Transverse colon (tissue), 4 donors: ENCODE results near the gene EIF1. TPM values are rescaled to one million over a fixed set of nuclear protein-coding genes. Genes with fewer than 3 reads are reported as not detected.
A peak's percentile ranks its signal among the peaks of the same experiment; 100 is the strongest.
"Not testable (repeated sequence)": the region's sequence is repeated elsewhere in the genome, so short reads cannot be mapped to it uniquely, and the experiment has no call there.

Experiments used
- DNase-seq: peaks from one replicate; pipeline ENCODE4 v3.0.0-alpha.2; 2019
- H3K27ac ChIP-seq, 4 donors: fragments of 200-600 bp; sonication (generic); 2 replicates each; pipeline ENCODE4 v1.5.1; 2016 to 2018; ENCODE audit warnings: inconsistent platforms in 4 of 4
- H3K27me3 ChIP-seq: fragments of 200-600 bp; sonication (generic); 2 replicates; pipeline ENCODE4 v1.5.1; 2017; ENCODE audit warnings: inconsistent platforms
- H3K36me3 ChIP-seq, 4 donors: fragments of 200-600 bp; sonication (generic); 2 replicates each; pipeline ENCODE4 v1.5.1; 2017 to 2019; ENCODE audit warnings: inconsistent platforms in 4 of 4
- H3K4me1 ChIP-seq, 4 donors: fragments of 200-600 bp; sonication (generic); 2 replicates each; pipeline ENCODE4 v1.5.1; 2017 to 2020; ENCODE audit warnings: inconsistent platforms in 4 of 4
- H3K4me3 ChIP-seq, 4 donors: fragments of 200-600 bp; sonication (generic); 1 replicate in 1 of 4; 2 replicates in 3 of 4; pipeline versions ENCODE4 v1.5.1 to v1.6.1; 2017 to 2019; ENCODE audit warnings: inconsistent platforms in 4 of 4
- H3K9me3 ChIP-seq, 2 donors: fragments of 200-600 bp; sonication (generic); 2 replicates each; pipeline ENCODE4 v1.5.1; 2017 to 2019; ENCODE audit warnings: inconsistent platforms in 2 of 2
- EP300 ChIP-seq: sonication (generic); formaldehyde crosslinking; IDR thresholded peaks from one replicate; pipeline ENCODE4 v1.6.1; 2017; ENCODE audit warnings: antibody characterized with exemption, low read depth
- POLR2A ChIP-seq: fragments of 450-650 bp; IDR thresholded peaks from one replicate; pipeline ENCODE4 v1.6.1; 2016; ENCODE audit warnings: antibody characterized with exemption, mild to moderate bottlenecking, moderate library complexity
- POLR2AphosphoS5 ChIP-seq, 3 donors: sonication (generic); formaldehyde crosslinking; IDR thresholded peaks; one replicate each; pipeline ENCODE4 v1.6.1; 2016; ENCODE audit warnings: antibody characterized with exemption in 3 of 3
- WGBS, 2 donors: methylation state at CpG; one replicate each; pipeline ENCODE4 v1.1.5; 2018; ENCODE audit warnings: low coverage in 1 of 2; 5-methylcytosine and 5-hydroxymethylcytosine counted together
- in situ Hi-C, 4 donors: fragments of 200-750 bp; cut with MboI; loops; one replicate each; pipeline versions ENCODE4 v1.15.0 to v1.15.1; 2017; ENCODE audit warnings: low sequenced_read_pairs in 3 of 4, low pct_ligation_motif_present in 1 of 4, low pct_unique_long_range_greater_than_20kb in 1 of 4
- intact Hi-C: fragments of 100-400 bp; cut with DNase I; formaldehyde crosslinking; loops from one replicate; pipeline ENCODE4 v1.15.1; 2023; ENCODE audit warnings: low total_unique reads
- total RNA-seq, 4 donors: library from RNA; depleted of rRNA; stranded (reverse); fragments of >200 nt; gene quantifications; one replicate each; pipeline ENCODE4 v1.1.0, GENCODE V29; 2016
- TF ChIP-seq, protein P1 (sequence below), 5 experiments: fragments of 200-600 bp in 3 of 5; fragments of 450-650 bp in 2 of 5; sonication (generic) in 3 of 5; IDR thresholded peaks; 1 replicate in 2 of 5; 2 replicates in 3 of 5; pipeline ENCODE4 v1.5.1; 2016 to 2017; ENCODE audit warnings: antibody characterized with exemption in 5 of 5, inconsistent platforms in 3 of 5, mild to moderate bottlenecking in 2 of 5, moderate library complexity in 1 of 5

The EIF1 gene
- total RNA-seq, 4 donors from 2014 or later, result 93.3 to 520 (median 241) TPM

DNA sequence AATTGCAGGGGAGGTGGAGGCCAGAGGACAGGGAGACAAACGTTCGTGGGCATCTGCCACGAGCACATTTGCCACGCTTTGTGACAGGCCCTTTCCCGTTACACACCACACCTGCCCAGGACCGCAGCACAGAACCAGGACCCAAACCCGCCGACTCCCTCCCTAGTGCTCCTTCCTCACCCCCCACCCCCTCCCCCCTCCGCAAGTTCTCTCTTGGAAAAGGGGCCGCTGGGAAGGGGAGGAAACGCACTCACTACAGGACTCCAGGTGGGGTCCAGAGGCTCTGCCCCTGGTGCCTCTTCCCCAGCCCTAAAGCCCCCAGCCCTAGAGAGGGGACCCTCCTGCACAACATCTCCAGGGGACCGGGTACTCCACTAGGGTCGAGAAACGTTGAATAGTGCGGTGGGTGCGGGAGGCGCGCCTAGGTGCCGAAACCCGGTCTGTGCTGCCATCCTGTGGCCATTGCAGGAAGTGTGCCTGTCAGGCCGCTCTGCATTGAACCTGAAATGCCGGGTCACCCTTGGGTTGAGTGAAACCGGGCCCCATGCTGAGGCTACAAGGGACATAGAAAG, 21.9 kb upstream of the EIF1 start:
- peaks cover 0 to 29% (median 22%) of the 10 kb centered on the region in 4 donors for H3K4me1 ChIP-seq
- no peaks in the 10 kb centered on the region for H3K9me3 ChIP-seq
- no peaks in the 10 kb centered on the region for H3K36me3 ChIP-seq
- peak overlapping the region; percentile 19 to 50 (median 30) for H3K4me3 ChIP-seq
- TF ChIP-seq POLR2AphosphoS5 (IDR thresholded peaks at IDR 0.05), result peak in 1 of 3 donors; percentile 11
- TF ChIP-seq, protein P1, sequence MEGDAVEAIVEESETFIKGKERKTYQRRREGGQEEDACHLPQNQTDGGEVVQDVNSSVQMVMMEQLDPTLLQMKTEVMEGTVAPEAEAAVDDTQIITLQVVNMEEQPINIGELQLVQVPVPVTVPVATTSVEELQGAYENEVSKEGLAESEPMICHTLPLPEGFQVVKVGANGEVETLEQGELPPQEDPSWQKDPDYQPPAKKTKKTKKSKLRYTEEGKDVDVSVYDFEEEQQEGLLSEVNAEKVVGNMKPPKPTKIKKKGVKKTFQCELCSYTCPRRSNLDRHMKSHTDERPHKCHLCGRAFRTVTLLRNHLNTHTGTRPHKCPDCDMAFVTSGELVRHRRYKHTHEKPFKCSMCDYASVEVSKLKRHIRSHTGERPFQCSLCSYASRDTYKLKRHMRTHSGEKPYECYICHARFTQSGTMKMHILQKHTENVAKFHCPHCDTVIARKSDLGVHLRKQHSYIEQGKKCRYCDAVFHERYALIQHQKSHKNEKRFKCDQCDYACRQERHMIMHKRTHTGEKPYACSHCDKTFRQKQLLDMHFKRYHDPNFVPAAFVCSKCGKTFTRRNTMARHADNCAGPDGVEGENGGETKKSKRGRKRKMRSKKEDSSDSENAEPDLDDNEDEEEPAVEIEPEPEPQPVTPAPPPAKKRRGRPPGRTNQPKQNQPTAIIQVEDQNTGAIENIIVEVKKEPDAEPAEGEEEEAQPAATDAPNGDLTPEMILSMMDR (IDR thresholded peaks at IDR 0.05), result peak; percentile 92 to 97 (median 96)
- TF ChIP-seq POLR2A, result no peak
- no peak for TF ChIP-seq EP300
- in situ Hi-C loops (loop anchor here (5.0 to 25.0 kb wide), 6 partner anchors 119 to 1054 kb away; partner anchors contain the start of gene KRT10 (in 2 of the 4)), intact Hi-C loops (loop anchor here (10.0 kb wide), 2 partner anchors 762 to 862 kb away; no protein-coding TSS in a partner anchor)
- peak; percentile 91 for DNase-seq
- WGBS, 2 donors, result 0 to 1% methylated on average over 1 to 22 of the region's 23 CpGs
- no peaks in the 10 kb centered on the region for H3K27me3 ChIP-seq
- H3K27ac ChIP-seq, result peak overlapping the region; percentile 84 to 88 (median 86)

DNA sequence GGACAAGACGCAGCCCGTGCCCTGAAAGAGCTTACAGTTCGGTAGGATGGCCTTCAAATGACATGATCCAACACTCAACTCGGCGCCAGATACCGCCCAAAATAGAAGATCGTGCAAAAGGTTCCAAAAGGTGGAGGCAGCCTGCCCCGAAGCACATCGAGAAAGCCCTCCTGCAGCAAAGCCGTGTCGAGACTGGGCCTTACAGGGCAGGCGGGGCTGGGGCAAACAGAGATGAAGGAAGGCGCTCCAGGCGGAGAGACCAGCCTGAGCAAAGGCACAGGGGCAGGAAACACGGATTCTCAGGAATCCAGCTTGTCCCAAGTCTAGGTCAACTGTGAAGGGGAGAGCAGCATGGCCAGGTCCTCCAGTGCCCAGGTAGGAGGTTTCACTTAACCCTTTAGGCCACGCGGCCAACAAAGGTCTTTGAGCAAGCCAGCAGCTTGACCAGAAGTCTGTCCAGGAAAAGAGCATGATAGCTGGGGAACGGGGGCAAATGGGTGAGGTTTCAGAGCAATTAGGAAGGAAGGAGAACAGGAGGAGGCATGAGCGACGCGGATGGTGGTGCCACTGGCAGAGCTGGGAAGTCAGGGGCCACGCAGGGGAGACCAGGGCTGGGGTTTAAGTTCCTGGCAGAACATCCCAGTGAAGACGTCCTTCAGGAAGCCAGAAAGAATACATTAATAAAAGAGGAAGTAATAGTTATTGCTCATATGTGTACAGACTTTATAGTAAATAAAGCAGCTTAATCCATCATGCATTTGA, 21.2 kb upstream of the EIF1 start:
- H3K36me3 ChIP-seq, result no peaks in the 10 kb centered on the region
- H3K27ac ChIP-seq, result peak overlapping the region; percentile 84 to 88 (median 86)
- no peak for DNase-seq
- in situ Hi-C loops (loop anchor here (5.0 to 25.0 kb wide), 6 partner anchors 120 to 1055 kb away; partner anchors contain the start of gene KRT10 (in 2 of the 4)), intact Hi-C loops (loop anchor here (10.0 kb wide), 2 partner anchors 763 to 863 kb away; no protein-coding TSS in a partner anchor)
- H3K9me3 ChIP-seq, result no peaks in the 10 kb centered on the region
- no peak overlapping the region for H3K4me3 ChIP-seq
- H3K4me1 ChIP-seq, result peaks cover 0 to 25% (median 21%) of the 10 kb centered on the region in 4 donors
- 41 to 49% methylated on average over 4 to 23 of the region's 23 CpGs for WGBS, 2 donors
- TF ChIP-seq, protein P1 (IDR thresholded peaks at IDR 0.05), result peak in 1 of 5 experiments; percentile 3
- TF ChIP-seq POLR2AphosphoS5 (IDR thresholded peaks at IDR 0.05) (no peak), POLR2A (no peak), EP300 (no peak)
- H3K27me3 ChIP-seq, result no peaks in the 10 kb centered on the region

DNA sequence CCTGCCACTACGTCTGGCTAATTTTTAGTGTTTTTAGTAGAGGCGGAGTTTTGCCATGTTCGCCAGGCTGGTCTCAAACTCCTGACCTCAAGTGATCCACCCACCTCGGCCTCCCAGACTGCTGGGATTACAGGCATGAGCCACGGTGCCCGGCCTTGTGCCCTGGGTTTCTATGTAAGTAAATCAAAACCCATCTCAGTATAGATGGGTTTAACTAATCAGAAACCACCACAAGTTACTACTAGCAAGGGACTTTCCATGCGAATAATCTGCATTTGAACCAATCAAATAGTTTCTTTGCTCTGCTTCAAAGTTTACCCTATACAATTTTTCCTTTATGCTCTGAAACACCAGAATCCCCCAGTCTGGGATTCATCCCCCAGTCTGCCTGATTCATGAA, 16.5 kb upstream of the EIF1 start:
- Histone ChIP-seq H3K27me3 (no peaks in the 10 kb centered on the region), H3K27ac (no peak overlapping the region), H3K4me1 (peaks cover 0 to 11% (median 3%) of the 10 kb centered on the region in 4 donors), H3K36me3 (no peaks in the 10 kb centered on the region), H3K4me3 (no peak overlapping the region), H3K9me3 (no peaks in the 10 kb centered on the region)
- intact Hi-C loops (no loop called here), in situ Hi-C loops (loop anchor here (25.0 kb wide), 2 partner anchors 860 to 1060 kb away; partner anchors contain the start of gene KRT10 (in 2 of the 4))
- WGBS, 2 donors, result 87% methylated on average over 7 of the region's 7 CpGs; no CpG with 5 or more reads in 1 of the 2 donors
- no peak for DNase-seq
- TF ChIP-seq, protein P1 (IDR thresholded peaks at IDR 0.05), result no peak
- no peak for TF ChIP-seq POLR2A
- no peak for TF ChIP-seq POLR2AphosphoS5 (IDR thresholded peaks at IDR 0.05)
- TF ChIP-seq EP300, result no peak

DNA sequence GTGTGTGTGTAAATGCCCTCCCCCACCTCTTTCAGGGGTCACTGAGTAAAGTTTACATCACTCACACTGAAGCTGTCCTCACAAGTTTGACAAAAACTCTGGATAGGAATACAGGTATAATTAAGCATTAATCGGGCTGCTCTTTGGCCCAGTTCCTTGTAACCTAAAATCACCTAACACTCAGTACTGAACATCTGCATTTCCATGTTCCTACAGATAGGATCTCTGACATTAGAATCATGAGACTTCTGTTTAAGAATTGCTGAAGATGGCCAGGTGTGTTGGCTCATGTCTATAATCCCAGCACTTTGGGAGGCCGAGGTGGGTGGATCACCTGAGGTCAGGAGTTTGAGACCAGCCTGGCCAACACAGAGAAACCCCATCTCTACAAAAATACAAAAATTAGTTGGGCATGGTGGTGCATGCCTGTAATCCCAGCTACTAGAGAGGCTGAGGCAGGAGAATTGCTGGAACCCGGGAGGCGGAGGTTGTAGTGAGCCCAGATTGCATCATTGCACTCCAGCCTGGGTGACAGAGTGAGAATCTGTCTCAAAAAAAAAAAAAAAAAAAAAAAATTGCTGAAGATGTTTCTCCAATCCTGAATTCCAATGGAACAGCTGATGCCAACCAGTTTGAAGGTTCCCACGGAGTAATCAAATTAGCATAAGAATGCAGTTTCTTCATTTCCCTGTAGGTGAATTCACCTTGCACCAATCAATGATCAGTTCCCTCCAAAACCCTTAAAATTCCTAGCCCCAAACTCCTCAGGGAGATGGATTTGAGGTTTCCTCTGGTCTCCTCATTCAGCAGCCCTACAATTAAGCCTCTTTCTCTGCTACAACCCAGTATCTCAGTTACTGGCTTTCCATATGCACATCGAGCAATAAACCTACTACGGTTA, 13.3 kb upstream of the EIF1 start:
- H3K36me3 ChIP-seq, H3K27ac ChIP-seq, DNase-seq, H3K27me3 ChIP-seq, H3K4me3 ChIP-seq, intact Hi-C loops, in situ Hi-C loops, H3K9me3 ChIP-seq: not testable (repeated sequence)
- WGBS, 2 donors, result 59 to 83% methylated on average over 4 to 7 of the region's 7 CpGs
- H3K4me1 ChIP-seq, result peaks cover 0 to 21% (median 4%) of the 10 kb centered on the region in 4 donors
